Endodermal cell (in vitro differentiated cells): ENCODE results near the gene NDNF. TPM values are rescaled to one million over a fixed set of nuclear protein-coding genes. Genes with fewer than 3 reads are reported as not detected.

Experiments used
- DNase-seq: peaks from one replicate; pipeline ENCODE4 v3.0.0-alpha.2; 2017
- H3K27ac ChIP-seq: 2 replicates; pipeline ENCODE4 v1.5.1; 2013; ENCODE audit warnings: mild to moderate bottlenecking, low read depth, low read length, moderate library complexity
- H3K27me3 ChIP-seq: 2 replicates; pipeline ENCODE4 v1.6.1; 2013; ENCODE audit warnings: mild to moderate bottlenecking, low read length, moderate library complexity; ENCODE audit not compliant: insufficient read depth, control insufficient read depth, poor library complexity, severe bottlenecking
- H3K36me3 ChIP-seq: 2 replicates; pipeline ENCODE4 v1.7.0; 2013; ENCODE audit warnings: mild to moderate bottlenecking, low read length, moderate library complexity; ENCODE audit not compliant: control insufficient read depth, insufficient read depth
- H3K4me1 ChIP-seq: one replicate; pipeline ENCODE4 v1.7.0; 2013; ENCODE audit warnings: low read length; ENCODE audit not compliant: control insufficient read depth, insufficient read depth
- H3K4me3 ChIP-seq: 2 replicates; pipeline ENCODE4 v1.5.1; 2013; ENCODE audit warnings: mild to moderate bottlenecking, low read length, moderate library complexity
- H3K9ac ChIP-seq: 2 replicates; pipeline ENCODE4 v1.6.1; 2013; ENCODE audit warnings: mild to moderate bottlenecking, low read length, moderate library complexity; ENCODE audit not compliant: poor library complexity, severe bottlenecking; ENCODE audit errors: extremely low read depth
- H3K9me3 ChIP-seq: 2 replicates; pipeline ENCODE4 v1.6.1; 2013; ENCODE audit warnings: mild to moderate bottlenecking, low read length, moderate library complexity; ENCODE audit not compliant: control insufficient read depth
- H3K27ac Mint-ChIP-seq: 2 replicates; pipeline ENCODE4 v1.8.0; 2020; ENCODE audit warnings: mixed read lengths
- H3K27me3 Mint-ChIP-seq: 2 replicates; pipeline ENCODE4 v1.8.0; 2021; ENCODE audit warnings: mild to moderate bottlenecking, mixed read lengths; ENCODE audit not compliant: insufficient read depth
- H3K36me3 Mint-ChIP-seq: 2 replicates; pipeline ENCODE4 v1.8.0; 2020; ENCODE audit warnings: low read depth, mixed read lengths
- H3K4me1 Mint-ChIP-seq: 2 replicates; pipeline ENCODE4 v1.8.0; 2020; ENCODE audit warnings: mixed read lengths
- H3K4me3 Mint-ChIP-seq: 2 replicates; pipeline ENCODE4 v1.8.0; 2020; ENCODE audit warnings: mild to moderate bottlenecking, moderate library complexity, mixed read lengths
- H3K9me3 Mint-ChIP-seq: 2 replicates; pipeline ENCODE4 v1.8.0; 2020; ENCODE audit warnings: mild to moderate bottlenecking, mixed read lengths
- WGBS, 2 experiments: methylation state at CpG; one replicate each; pipeline versions ENCODE4 v1.1.5 to v1.1.7; 2013; ENCODE audit warnings: missing lambda C conversion rate in 2 of 2, mixed read lengths in 1 of 2; ENCODE audit not compliant: insufficient coverage in 1 of 2, insufficient read length in 1 of 2; 5-methylcytosine and 5-hydroxymethylcytosine counted together
- total RNA-seq, 2 donors: library from RNA; stranded (reverse); fragmentation: NEBNext Ultra II Directional in 1 of 2; extraction: Animal tissue kit (Norgen Biotek cat#: 25700) in 1 of 2; gene quantifications; 2 replicates in 1 of 2; 3 replicates in 1 of 2; pipeline ENCODE4 v1.2.1, GENCODE V29; 2021
- TF ChIP-seq, protein P1 (sequence below): fragments of 200-600 bp; sonication (generic); conservative IDR thresholded peaks from 2 replicates; pipeline ENCODE4 v1.5.0; 2021; ENCODE audit warnings: antibody characterized with exemption, mild to moderate bottlenecking

NDNF gene
- total RNA-seq, 2 donors from 2014 or later = 2.4 to 3.6 TPM

DNA sequence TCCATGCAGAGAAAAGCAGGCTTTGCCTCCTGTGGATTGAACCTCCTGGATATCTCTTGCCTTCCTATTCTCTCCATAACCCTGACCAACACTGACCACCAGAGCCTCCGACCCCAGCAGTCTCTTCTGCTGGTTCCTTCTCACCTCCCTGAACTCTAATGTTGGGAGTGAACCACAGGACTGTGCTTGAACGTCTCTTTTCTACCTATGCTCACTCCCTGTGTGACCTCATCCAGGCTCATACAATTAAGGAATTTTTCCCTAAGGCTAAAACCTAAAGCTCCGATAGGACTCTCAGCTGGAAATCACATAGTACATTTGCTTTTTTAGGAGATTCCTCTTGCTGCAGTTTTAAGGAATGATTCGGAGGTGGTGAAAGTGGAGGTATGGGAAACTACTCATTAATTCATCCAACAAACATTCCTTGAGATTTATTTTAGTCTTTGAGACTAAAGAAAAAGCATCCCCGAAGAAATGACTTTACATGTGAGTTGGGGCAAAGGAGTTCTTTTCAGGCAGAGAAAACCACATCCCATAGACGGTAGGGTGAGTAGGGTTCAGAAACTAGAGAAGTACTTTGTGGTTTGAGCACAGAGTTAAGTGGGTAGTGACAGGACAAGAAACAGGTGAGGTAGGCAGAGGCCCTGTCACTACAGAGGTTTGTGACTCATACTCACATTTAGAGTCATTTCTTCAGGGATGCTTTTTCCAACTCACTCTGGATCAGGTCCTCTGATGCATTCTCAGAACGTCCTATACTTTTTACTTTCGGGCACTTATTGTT is 30.8 kb downstream of the NDNF start:
- Histone ChIP-seq H3K36me3 (no peaks in the 10 kb centered on the region), H3K27me3 (no peaks in the 10 kb centered on the region), H3K4me3 (no peak overlapping the region), H3K9ac (no peak overlapping the region), H3K9me3 (no peaks in the 10 kb centered on the region), H3K4me1 (no peaks in the 10 kb centered on the region), H3K27ac (no peak overlapping the region)
- Mint-ChIP-seq H3K36me3 (no peaks in the 10 kb centered on the region), H3K27ac (no peak overlapping the region), H3K9me3 (no peaks in the 10 kb centered on the region), H3K27me3 (no peaks in the 10 kb centered on the region), H3K4me3 (no peak overlapping the region), H3K4me1 (no peaks in the 10 kb centered on the region)
- TF ChIP-seq, protein P1, sequence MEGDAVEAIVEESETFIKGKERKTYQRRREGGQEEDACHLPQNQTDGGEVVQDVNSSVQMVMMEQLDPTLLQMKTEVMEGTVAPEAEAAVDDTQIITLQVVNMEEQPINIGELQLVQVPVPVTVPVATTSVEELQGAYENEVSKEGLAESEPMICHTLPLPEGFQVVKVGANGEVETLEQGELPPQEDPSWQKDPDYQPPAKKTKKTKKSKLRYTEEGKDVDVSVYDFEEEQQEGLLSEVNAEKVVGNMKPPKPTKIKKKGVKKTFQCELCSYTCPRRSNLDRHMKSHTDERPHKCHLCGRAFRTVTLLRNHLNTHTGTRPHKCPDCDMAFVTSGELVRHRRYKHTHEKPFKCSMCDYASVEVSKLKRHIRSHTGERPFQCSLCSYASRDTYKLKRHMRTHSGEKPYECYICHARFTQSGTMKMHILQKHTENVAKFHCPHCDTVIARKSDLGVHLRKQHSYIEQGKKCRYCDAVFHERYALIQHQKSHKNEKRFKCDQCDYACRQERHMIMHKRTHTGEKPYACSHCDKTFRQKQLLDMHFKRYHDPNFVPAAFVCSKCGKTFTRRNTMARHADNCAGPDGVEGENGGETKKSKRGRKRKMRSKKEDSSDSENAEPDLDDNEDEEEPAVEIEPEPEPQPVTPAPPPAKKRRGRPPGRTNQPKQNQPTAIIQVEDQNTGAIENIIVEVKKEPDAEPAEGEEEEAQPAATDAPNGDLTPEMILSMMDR = no peak
- WGBS, 2 experiments = 75 to 86% methylated on average over 3 to 6 of the region's 8 CpGs
- no peak for DNase-seq

DNA sequence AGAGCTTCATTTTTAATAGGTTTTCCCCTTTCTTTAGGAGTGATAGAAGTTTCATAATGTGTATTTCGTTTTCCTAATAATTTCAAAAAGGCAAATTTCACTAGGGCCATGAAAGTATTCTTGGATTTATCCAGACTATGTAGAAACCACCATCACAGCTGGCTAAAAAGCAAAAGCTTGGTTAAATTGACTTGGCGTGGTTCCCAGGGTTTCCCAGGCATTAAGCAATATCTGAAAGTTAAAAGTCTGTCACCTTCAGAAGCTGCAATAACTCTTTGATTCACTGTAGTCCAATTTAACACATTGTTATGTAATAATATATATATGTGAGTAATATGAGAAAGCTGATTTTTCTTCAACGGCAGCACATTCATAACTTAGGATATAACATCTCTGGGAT is 38.3 kb downstream of the NDNF start:
- H3K27me3 Mint-ChIP-seq = no peaks in the 10 kb centered on the region
- TF ChIP-seq, protein P1 = no peak
- 86% methylated on average over 3 of the region's 3 CpGs; no CpG with 5 or more reads in 1 of the 2 experiments for WGBS, 2 experiments

DNA sequence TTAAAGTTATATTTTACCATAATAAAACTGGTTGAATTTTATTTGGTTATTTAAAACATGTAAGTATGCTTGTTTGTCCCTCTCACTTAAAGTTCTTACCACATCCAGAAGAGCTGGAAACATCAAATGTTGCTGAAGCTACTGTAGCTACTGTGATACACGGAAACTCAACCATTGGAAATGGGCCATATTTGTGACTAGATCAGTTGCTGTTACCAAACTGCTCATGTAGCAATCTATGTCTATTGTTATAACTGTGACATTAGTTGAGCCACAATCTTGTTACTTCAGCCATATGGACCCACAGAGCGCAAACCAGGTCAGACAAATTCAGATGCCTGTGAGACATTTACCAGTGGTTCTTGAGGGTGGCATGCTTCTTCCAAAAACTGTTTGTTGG is 41.6 kb downstream of the NDNF start:
- Mint-ChIP-seq H3K36me3 (no peaks in the 10 kb centered on the region), H3K4me1 (no peaks in the 10 kb centered on the region), H3K27me3 (no peaks in the 10 kb centered on the region), H3K9me3 (no peaks in the 10 kb centered on the region), H3K27ac (no peak overlapping the region), H3K4me3 (no peak overlapping the region)
- Histone ChIP-seq H3K27ac (no peak overlapping the region), H3K4me3 (no peak overlapping the region), H3K36me3 (no peaks in the 10 kb centered on the region), H3K27me3 (no peaks in the 10 kb centered on the region), H3K9ac (no peak overlapping the region), H3K9me3 (no peaks in the 10 kb centered on the region), H3K4me1 (no peaks in the 10 kb centered on the region)
- 90 to 92% methylated on average over 1 to 2 of the region's 2 CpGs for WGBS, 2 experiments
- TF ChIP-seq, protein P1 = no peak
- DNase-seq = no peak

More for the DNA sequence above, 38.3 kb downstream of the NDNF start:
- no peaks in the 10 kb centered on the region for H3K4me1 ChIP-seq
- no peak overlapping the region for H3K27ac ChIP-seq
- H3K27me3 ChIP-seq = no peaks in the 10 kb centered on the region
- H3K4me3 Mint-ChIP-seq = no peak overlapping the region
- no peaks in the 10 kb centered on the region for H3K9me3 Mint-ChIP-seq
- no peaks in the 10 kb centered on the region for H3K36me3 ChIP-seq
- H3K9ac ChIP-seq = no peak overlapping the region
- H3K36me3 Mint-ChIP-seq = no peaks in the 10 kb centered on the region
- H3K9me3 ChIP-seq = no peaks in the 10 kb centered on the region
- H3K4me3 ChIP-seq = no peak overlapping the region
- no peak overlapping the region for H3K27ac Mint-ChIP-seq
- no peaks in the 10 kb centered on the region for H3K4me1 Mint-ChIP-seq
- DNase-seq = no peak
